ENCODE measurements around the gene ERCC3. TPM values are rescaled to one million over a fixed set of nuclear protein-coding genes. Genes with fewer than 3 reads are reported as not detected.

ERCC3 gene
- total RNA-seq, 1 experiment from 2014 or later, result 60.8 TPM

- no CpG with 5 or more reads among the region's 9 CpGs for whole genome bisulfite sequencing (ENCODE audit: extremely low coverage, insufficient read length, low lambda C conversion rate)
- Histone ChIP-seq H3K4me2 (ENCODE audit: insufficient read depth, insufficient read length, low read length) (no peak overlapping the region), H2AFZ (ENCODE audit: low read length) (no peak overlapping the region)
Measured at GRCh38 chr2:127226132-127226519, 67.8 kb downstream of the ERCC3 start.

More at GRCh38 chr2:127226132-127226519, 67.8 kb downstream of the ERCC3 start:
- Histone ChIP-seq H3K27me3 (ENCODE audit: insufficient read depth, low read length) (no peaks in the 10 kb centered on the region), H3T11ph (ENCODE audit: low read length) (no peak overlapping the region), H3K23ac (ENCODE audit: insufficient read length, low read depth, low read length) (no peak overlapping the region), H2BK120ac (ENCODE audit: low read depth, low read length, poor library complexity, severe bottlenecking) (no peak overlapping the region), H4K8ac (replicated peaks; ENCODE audit: insufficient read length, low read depth, low read length) (no peak overlapping the region), H3K79me2 (ENCODE audit: insufficient read depth, low read length) (no peaks in the 10 kb centered on the region), H2AK5ac (ENCODE audit: insufficient read length, low read length) (no peak overlapping the region), H4K5ac (ENCODE audit: insufficient read length, low read depth, low read length) (no peak overlapping the region), H3K79me1 (ENCODE audit: insufficient read depth, low read depth, low read length, poor library complexity, severe bottlenecking) (no peaks in the 10 kb centered on the region), H4K20me1 (ENCODE audit: control insufficient read depth, insufficient read depth, insufficient read length) (no peaks in the 10 kb centered on the region), H3K4me1 (ENCODE audit: insufficient read depth, low read length) (peaks cover 3% of the 10 kb centered on the region; the same call in 1 of the 2 replicates), H3K27ac (ENCODE audit: insufficient read length, low read depth, low read length) (no peak overlapping the region), H2BK12ac (ENCODE audit: insufficient read length, low read depth, low read length) (no peak overlapping the region), H4K91ac (ENCODE audit: insufficient read length, low read depth, low read length) (no peak overlapping the region), H3K9me3 (ENCODE audit: control insufficient read depth, low read depth, low read length) (no peaks in the 10 kb centered on the region), H3K9ac (ENCODE audit: extremely low read depth, insufficient read length, low read length) (no peak overlapping the region), H3K18ac (ENCODE audit: insufficient read length, low read depth, low read length) (no peak overlapping the region), H3K23me2 (ENCODE audit: insufficient read length, low read depth, low read length, poor library complexity, severe bottlenecking) (no peaks in the 10 kb centered on the region), H3K4ac (ENCODE audit: low read depth, low read length) (no peak overlapping the region), H3K14ac (ENCODE audit: insufficient read depth, low read length) (no peak overlapping the region), H2BK5ac (ENCODE audit: insufficient read length, low read length) (no peak overlapping the region), H3K56ac (ENCODE audit: insufficient read length, low read depth, low read length) (no peak overlapping the region), H2BK20ac (ENCODE audit: low read depth, low read length, poor library complexity, severe bottlenecking) (no peak overlapping the region), H2BK15ac (ENCODE audit: low read depth, low read length) (no peak overlapping the region)
- H3K27me3 Mint-ChIP-seq (ENCODE audit: low read depth), result peaks cover 15% of the 10 kb centered on the region
- no peak overlapping the region for H3K4me3 Mint-ChIP-seq
- no peak overlapping the region for H3K27ac Mint-ChIP-seq
- DNase-seq, result no peak
- H3K36me3 Mint-ChIP-seq (ENCODE audit: insufficient read depth in 1 of 3, low read depth in 3 of 3), result no peaks in the 10 kb centered on the region
- H3K9me3 Mint-ChIP-seq, result no peaks in the 10 kb centered on the region
- H3K4me1 Mint-ChIP-seq, result peaks cover 15 to 20% of the 10 kb centered on the region in 2 experiments
- TF ChIP-seq, protein P1, sequence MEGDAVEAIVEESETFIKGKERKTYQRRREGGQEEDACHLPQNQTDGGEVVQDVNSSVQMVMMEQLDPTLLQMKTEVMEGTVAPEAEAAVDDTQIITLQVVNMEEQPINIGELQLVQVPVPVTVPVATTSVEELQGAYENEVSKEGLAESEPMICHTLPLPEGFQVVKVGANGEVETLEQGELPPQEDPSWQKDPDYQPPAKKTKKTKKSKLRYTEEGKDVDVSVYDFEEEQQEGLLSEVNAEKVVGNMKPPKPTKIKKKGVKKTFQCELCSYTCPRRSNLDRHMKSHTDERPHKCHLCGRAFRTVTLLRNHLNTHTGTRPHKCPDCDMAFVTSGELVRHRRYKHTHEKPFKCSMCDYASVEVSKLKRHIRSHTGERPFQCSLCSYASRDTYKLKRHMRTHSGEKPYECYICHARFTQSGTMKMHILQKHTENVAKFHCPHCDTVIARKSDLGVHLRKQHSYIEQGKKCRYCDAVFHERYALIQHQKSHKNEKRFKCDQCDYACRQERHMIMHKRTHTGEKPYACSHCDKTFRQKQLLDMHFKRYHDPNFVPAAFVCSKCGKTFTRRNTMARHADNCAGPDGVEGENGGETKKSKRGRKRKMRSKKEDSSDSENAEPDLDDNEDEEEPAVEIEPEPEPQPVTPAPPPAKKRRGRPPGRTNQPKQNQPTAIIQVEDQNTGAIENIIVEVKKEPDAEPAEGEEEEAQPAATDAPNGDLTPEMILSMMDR (conservative IDR thresholded peaks at IDR 0.05), result no peak
